ENCODE measurements around the gene APOBEC4. TPM values are rescaled to one million over a fixed set of nuclear protein-coding genes. Genes with fewer than 3 reads are reported as not detected.
A peak's percentile ranks its signal among the peaks of the same experiment; 100 is the strongest.
"Not testable (repeated sequence)": the region's sequence is repeated elsewhere in the genome, so short reads cannot be mapped to it uniquely, and the experiment has no call there.

Gene APOBEC4
- total RNA-seq, 2 donors from 2014 or later: not detected

DNA sequence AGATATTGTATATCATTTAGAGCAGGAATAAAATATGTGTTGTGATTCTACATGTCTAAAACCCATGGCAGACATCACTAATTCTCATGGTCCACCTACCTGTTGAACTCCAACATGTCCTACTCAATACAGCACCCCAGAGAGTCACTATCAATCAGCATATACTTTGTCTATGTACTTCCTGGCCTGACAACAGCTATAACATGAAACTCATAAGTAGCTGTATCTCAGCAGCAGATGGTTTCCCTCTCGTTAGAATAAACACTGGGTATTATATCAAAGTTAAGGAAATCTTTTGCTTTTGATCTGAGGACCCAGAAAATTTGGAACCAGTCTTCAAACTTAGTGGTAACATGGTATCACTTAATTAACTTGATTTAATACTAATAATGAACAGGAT lies 33.3 kb downstream of the APOBEC4 start:
- no peak for DNase-seq (ENCODE audit: low spot score)
- Histone ChIP-seq H3K36me3 (no peaks in the 10 kb centered on the region), H3K4me3 (no peak overlapping the region), H3K4me1 (ENCODE audit: control insufficient read depth in 1 of 2, low read depth in 2 of 2) (peaks cover 19 to 35% of the 10 kb centered on the region in 2 donors), H3K27me3 (replicated peaks; ENCODE audit: insufficient read depth) (no peaks in the 10 kb centered on the region), H3K27ac (peak overlapping the region in 1 of 2 donors; percentile 8), H3K9me3 (no peaks in the 10 kb centered on the region)
- TF ChIP-seq, protein P1, sequence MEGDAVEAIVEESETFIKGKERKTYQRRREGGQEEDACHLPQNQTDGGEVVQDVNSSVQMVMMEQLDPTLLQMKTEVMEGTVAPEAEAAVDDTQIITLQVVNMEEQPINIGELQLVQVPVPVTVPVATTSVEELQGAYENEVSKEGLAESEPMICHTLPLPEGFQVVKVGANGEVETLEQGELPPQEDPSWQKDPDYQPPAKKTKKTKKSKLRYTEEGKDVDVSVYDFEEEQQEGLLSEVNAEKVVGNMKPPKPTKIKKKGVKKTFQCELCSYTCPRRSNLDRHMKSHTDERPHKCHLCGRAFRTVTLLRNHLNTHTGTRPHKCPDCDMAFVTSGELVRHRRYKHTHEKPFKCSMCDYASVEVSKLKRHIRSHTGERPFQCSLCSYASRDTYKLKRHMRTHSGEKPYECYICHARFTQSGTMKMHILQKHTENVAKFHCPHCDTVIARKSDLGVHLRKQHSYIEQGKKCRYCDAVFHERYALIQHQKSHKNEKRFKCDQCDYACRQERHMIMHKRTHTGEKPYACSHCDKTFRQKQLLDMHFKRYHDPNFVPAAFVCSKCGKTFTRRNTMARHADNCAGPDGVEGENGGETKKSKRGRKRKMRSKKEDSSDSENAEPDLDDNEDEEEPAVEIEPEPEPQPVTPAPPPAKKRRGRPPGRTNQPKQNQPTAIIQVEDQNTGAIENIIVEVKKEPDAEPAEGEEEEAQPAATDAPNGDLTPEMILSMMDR (IDR thresholded peaks at IDR 0.05): no peak
- ATAC-seq (ENCODE audit: insufficient number of reproducible peaks, low FRiP score, low read depth): no peak

DNA sequence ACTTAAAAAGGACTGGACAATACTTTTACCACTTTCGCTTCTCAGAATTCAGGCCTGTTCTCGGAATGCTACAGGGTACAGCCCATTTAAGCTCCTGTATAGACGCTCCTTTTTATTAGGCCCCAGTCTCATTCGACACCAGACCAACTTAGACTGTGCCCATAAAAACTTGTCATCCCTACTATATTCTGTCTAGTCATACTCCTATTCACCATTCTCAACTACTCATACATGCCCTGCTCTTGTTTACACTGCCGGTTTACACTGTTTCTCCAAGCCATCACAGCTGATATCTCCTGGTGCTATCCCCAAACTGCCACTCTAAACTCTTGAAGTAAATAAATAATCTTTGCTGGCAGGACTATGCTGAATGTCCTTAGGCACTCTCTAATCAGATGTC lies 34.9 kb downstream of the APOBEC4 start:
- not testable (repeated sequence) for H3K36me3 ChIP-seq; H3K27ac ChIP-seq; ATAC-seq (ENCODE audit: insufficient number of reproducible peaks, low FRiP score, low read depth); H3K4me3 ChIP-seq; H3K27me3 ChIP-seq (replicated peaks; ENCODE audit: insufficient read depth); H3K9me3 ChIP-seq; DNase-seq (ENCODE audit: low spot score)
- peaks cover 19 to 30% of the 10 kb centered on the region in 2 donors for H3K4me1 ChIP-seq (ENCODE audit: control insufficient read depth in 1 of 2, low read depth in 2 of 2)

DNA sequence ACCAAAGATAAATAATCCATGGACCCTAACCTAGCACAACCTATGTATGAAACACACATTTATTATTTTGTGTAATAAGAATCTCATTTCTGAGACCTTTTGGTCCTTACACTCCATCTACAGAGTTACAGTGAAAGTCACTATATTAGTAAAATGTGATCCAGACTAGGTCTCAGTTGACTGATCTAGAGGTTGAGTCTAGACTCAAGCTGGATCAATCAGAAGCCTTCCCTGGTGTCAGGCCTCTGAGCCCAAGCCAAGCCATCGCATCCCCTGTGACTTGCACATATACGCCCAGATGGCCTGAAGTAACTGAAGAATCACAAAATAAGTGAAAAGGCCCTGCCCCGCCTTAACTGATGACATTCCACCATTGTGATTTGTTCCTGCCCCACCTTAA lies 40.1 kb downstream of the APOBEC4 start:
- ATAC-seq (ENCODE audit: insufficient number of reproducible peaks, low FRiP score, low read depth); H3K27me3 ChIP-seq (replicated peaks; ENCODE audit: insufficient read depth); DNase-seq (ENCODE audit: low spot score); H3K27ac ChIP-seq; H3K4me3 ChIP-seq; H3K36me3 ChIP-seq; H3K9me3 ChIP-seq: not testable (repeated sequence)
- H3K4me1 ChIP-seq (ENCODE audit: control insufficient read depth in 1 of 2, low read depth in 2 of 2): peaks cover 18 to 27% of the 10 kb centered on the region in 2 donors

DNA sequence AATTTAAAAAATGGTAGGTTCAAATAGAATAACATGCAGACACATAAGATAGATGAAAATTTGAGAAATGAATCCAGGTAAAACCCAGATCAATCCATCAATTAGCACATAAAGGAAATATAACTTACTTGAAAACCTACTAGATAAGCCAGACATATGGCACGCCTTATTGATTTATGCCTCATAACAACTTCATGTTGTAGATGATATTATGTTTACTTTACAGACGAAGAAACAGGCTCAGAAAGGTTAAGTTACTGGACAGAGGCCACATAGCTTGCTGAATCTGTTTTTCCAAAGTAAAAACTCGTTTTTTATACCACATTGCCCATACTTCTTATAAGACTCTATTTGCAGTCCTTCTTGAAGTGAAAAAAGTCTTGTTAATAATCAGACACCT lies 40.7 kb downstream of the APOBEC4 start:
- H3K36me3 ChIP-seq: no peaks in the 10 kb centered on the region
- H3K4me3 ChIP-seq: no peak overlapping the region
- no peaks in the 10 kb centered on the region for H3K27me3 ChIP-seq (replicated peaks; ENCODE audit: insufficient read depth)
- H3K4me1 ChIP-seq (ENCODE audit: control insufficient read depth in 1 of 2, low read depth in 2 of 2): peaks cover 18 to 31% of the 10 kb centered on the region in 2 donors
- ATAC-seq (ENCODE audit: insufficient number of reproducible peaks, low FRiP score, low read depth) (no peak), DNase-seq (ENCODE audit: low spot score) (no peak)
- TF ChIP-seq, protein P1 (IDR thresholded peaks at IDR 0.05): no peak
- no peaks in the 10 kb centered on the region for H3K9me3 ChIP-seq
- H3K27ac ChIP-seq: no peak overlapping the region

DNA sequence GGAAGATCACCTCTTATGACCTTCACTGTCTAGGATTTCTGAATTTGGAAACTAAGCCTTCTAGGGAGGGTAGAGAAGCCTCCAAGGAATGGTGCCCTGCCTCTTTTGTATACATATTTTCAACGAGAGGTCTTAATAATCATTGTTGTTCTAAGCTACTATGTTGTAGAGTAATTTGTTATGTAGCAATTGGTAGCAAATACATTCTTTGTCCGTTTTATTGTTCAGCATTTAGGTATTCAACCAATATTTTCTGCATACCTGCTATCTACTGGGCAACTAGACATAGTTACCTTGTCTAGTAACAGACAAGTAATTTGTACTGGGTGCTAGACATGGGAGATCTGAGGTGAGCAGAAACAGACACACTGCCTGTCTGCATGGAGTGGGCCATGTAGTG lies 42.1 kb downstream of the APOBEC4 start:
- Histone ChIP-seq H3K9me3 (no peaks in the 10 kb centered on the region), H3K4me1 (ENCODE audit: control insufficient read depth in 1 of 2, low read depth in 2 of 2) (peaks cover 18 to 42% of the 10 kb centered on the region in 2 donors), H3K27ac (no peak overlapping the region), H3K27me3 (replicated peaks; ENCODE audit: insufficient read depth) (no peaks in the 10 kb centered on the region), H3K4me3 (no peak overlapping the region), H3K36me3 (no peaks in the 10 kb centered on the region)
- ATAC-seq (ENCODE audit: insufficient number of reproducible peaks, low FRiP score, low read depth): no peak
- TF ChIP-seq, protein P1 (IDR thresholded peaks at IDR 0.05): no peak
- no peak for DNase-seq (ENCODE audit: low spot score)

DNA sequence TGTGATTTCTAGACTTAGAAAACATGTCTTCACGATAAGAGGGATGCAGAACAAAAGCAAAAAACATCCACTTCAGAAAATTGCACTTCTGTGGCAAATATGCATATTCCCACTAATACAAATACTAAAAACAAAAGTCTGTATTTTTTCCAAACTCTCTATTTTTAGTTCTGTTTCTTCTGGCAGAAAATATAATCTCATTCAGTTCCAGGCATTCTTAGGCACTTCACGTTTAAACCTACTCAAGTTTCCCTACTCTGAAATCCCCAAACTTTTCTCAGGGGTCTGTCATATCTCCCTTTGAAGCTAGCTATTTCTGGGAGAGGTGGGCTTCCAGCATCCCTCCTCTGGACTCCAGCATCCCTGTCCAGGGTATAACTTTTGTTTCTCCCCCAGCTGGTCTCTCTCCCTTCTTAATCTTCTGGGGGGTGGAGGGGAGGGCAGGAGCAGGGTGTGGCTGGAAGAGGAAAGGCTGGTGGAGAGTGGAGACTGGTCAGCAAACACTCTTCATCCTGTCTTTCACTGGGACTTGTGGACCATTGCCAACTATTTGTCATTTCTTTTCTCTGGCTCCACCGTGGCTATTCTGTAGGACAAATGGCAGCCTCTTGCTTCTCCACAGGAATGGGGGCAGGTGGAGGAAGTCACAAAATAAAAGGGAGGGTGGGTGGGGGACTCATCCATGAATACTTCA lies 43.2 kb downstream of the APOBEC4 start:
- H3K27ac ChIP-seq: peak overlapping the region; percentile 77
- H3K36me3 ChIP-seq: no peaks in the 10 kb centered on the region
- H3K4me1 ChIP-seq (ENCODE audit: control insufficient read depth in 1 of 2, low read depth in 2 of 2): peaks cover 18 to 46% of the 10 kb centered on the region in 2 donors
- DNase-seq (ENCODE audit: low spot score): no peak
- peak; percentile 37 for ATAC-seq (ENCODE audit: insufficient number of reproducible peaks, low FRiP score, low read depth)
- no peaks in the 10 kb centered on the region for H3K27me3 ChIP-seq (replicated peaks; ENCODE audit: insufficient read depth)
- H3K4me3 ChIP-seq: peak overlapping the region; percentile 61
- H3K9me3 ChIP-seq: no peaks in the 10 kb centered on the region
- TF ChIP-seq, protein P1 (IDR thresholded peaks at IDR 0.05): no peak

Measured in thoracic aorta (tissue), 2 donors.